DND-41 (cell line): Measurements from ENCODE around the gene KCNJ11.

Experiments used
- EZH2 ChIP-seq: IDR thresholded peaks from 3 replicates; pipeline ENCODE4 v1.6.1; 2012; ENCODE audit warnings: borderline replicate concordance, low read depth, mild to moderate bottlenecking, moderate library complexity, low read length, inconsistent platforms; ENCODE audit not compliant: severe bottlenecking
- TF ChIP-seq, protein P1 (sequence below): IDR thresholded peaks from 2 replicates; pipeline ENCODE4 v1.5.1; 2012; ENCODE audit warnings: borderline replicate concordance, low read length, moderate library complexity, mild to moderate bottlenecking; ENCODE audit not compliant: poor library complexity, severe bottlenecking; ENCODE audit errors: extremely low read depth

DNA sequence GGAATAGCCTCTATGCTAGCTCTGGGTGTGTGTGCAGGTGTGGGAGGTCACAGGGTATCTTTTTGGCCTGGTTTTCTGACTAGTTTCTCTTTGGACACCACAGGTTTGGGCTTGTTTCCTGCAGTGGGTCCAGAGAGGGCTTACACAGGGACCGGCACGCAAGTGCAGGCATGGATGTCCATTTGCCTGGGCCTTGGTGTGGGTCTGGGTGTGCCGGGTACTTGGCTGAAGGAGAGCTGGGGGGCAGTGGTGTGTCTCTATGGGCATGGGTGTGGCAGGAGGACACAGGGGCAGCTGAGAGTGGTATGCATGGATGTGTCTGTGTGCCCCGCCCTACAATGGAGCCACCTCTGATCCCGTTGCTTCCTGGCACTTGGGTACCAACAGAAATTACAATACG, 7.5 kb upstream of the KCNJ11 start:
- TF ChIP-seq, protein P1, sequence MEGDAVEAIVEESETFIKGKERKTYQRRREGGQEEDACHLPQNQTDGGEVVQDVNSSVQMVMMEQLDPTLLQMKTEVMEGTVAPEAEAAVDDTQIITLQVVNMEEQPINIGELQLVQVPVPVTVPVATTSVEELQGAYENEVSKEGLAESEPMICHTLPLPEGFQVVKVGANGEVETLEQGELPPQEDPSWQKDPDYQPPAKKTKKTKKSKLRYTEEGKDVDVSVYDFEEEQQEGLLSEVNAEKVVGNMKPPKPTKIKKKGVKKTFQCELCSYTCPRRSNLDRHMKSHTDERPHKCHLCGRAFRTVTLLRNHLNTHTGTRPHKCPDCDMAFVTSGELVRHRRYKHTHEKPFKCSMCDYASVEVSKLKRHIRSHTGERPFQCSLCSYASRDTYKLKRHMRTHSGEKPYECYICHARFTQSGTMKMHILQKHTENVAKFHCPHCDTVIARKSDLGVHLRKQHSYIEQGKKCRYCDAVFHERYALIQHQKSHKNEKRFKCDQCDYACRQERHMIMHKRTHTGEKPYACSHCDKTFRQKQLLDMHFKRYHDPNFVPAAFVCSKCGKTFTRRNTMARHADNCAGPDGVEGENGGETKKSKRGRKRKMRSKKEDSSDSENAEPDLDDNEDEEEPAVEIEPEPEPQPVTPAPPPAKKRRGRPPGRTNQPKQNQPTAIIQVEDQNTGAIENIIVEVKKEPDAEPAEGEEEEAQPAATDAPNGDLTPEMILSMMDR: no peak
- no peak for TF ChIP-seq EZH2
